HepG2 (cell line): ENCODE data around the gene CBY1. TPM values are rescaled to one million over a fixed set of nuclear protein-coding genes. Genes with fewer than 3 reads are reported as not detected.

Experiments
- ATAC-seq: fragments of 200-7000 bp; cut with Tn5 transposase; 3 replicates; pipeline ENCODE4 v1.9.1; 2020; ENCODE audit warnings: mild to moderate bottlenecking, moderate library complexity
- BruUV-seq: library from RNA; stranded (reverse); fragments of 400-500 nt; replicated peaks from 2 replicates; lab custom pipeline; 2021; lab: Mats Ljungman, UMichigan
- CTCF ChIA-PET: fragments of 300-600 bp; formaldehyde crosslinking; extraction: SDS; loops from one replicate; lab custom pipeline; 2021; ENCODE audit warnings: low total read pairs, inconsistent platforms, low intra/inter-chr PET ratio; lab: Yijun Ruan, JAX
- POLR2A ChIA-PET: fragments of 350-600 bp; sonication (Branson Sonifier 250); formaldehyde crosslinking; loops from one replicate; lab custom pipeline; 2020; ENCODE audit warnings: antibody characterized with exemption, inconsistent platforms; lab: Yijun Ruan, JAX
- DNase-seq: peaks from one replicate; pipeline ENCODE4 v3.0.0-alpha.2; 2015; ENCODE audit warnings: low spot score
- FAIRE-seq: peaks from 3 replicates; lab custom pipeline; 2011; peaks lifted over from hg19 to GRCh38; lab: Jason Lieb, UNC
- H2AFZ ChIP-seq: one replicate; pipeline ENCODE4 v1.6.1; 2011; ENCODE audit warnings: low read length, inconsistent platforms
- H3K27ac ChIP-seq: fragments of 300-600 bp; 3 replicates; pipeline ENCODE4 v1.8.0; 2011; ENCODE audit warnings: mixed run types, mild to moderate bottlenecking, mixed read lengths, low read length, inconsistent platforms; ENCODE audit not compliant: insufficient read depth; ENCODE audit errors: extremely low read length
- H3K27me3 ChIP-seq, 2 experiments: fragments of 200-600 bp in 1 of 2; 2 replicates in 1 of 2; 3 replicates in 1 of 2; pipeline versions ENCODE4 v1.6.0 to v1.8.0; 2011; ENCODE audit warnings: low read length in 2 of 2, mild to moderate bottlenecking in 2 of 2, moderate library complexity in 2 of 2, inconsistent platforms in 1 of 2; ENCODE audit not compliant: insufficient read depth in 2 of 2, control insufficient read depth in 1 of 2
- H3K36me3 ChIP-seq, 2 experiments: fragments of 200-600 bp in 1 of 2; replicated peaks in 1 of 2; 2 replicates in 1 of 2; 3 replicates in 1 of 2; pipeline versions ENCODE4 v1.5.1 to v1.8.0; 2011; ENCODE audit warnings: low read length in 2 of 2, inconsistent platforms in 1 of 2; ENCODE audit not compliant: insufficient read depth in 2 of 2, control insufficient read depth in 1 of 2
- H3K4me1 ChIP-seq: 2 replicates; pipeline ENCODE4 v1.5.1; 2012; ENCODE audit warnings: low read length, inconsistent platforms; ENCODE audit not compliant: insufficient read depth
- H3K4me2 ChIP-seq: 2 replicates; pipeline ENCODE4 v1.6.0; 2011; ENCODE audit warnings: low read depth, low read length, inconsistent platforms
- H3K4me3 ChIP-seq, 3 experiments: fragments of 200-600 bp in 1 of 3; sonication (generic), shearing (Covaris generic) in 1 of 3; replicated peaks in 1 of 3; 2 replicates each; pipeline ENCODE4 v1.5.1; 2011 to 2016; ENCODE audit warnings: low read length in 3 of 3, inconsistent platforms in 2 of 3, low read depth in 2 of 3, mild to moderate bottlenecking in 2 of 3, control low read depth in 1 of 3, mixed read lengths in 1 of 3; ENCODE audit not compliant: insufficient read depth in 1 of 3
- H3K79me2 ChIP-seq: one replicate; pipeline ENCODE4 v1.6.1; 2011; ENCODE audit warnings: low read length, inconsistent platforms; ENCODE audit not compliant: insufficient read depth
- H3K9ac ChIP-seq: 2 replicates; pipeline ENCODE4 v1.6.0; 2011; ENCODE audit warnings: mild to moderate bottlenecking, low read depth, low read length, inconsistent platforms; ENCODE audit not compliant: insufficient read depth
- H3K9me3 ChIP-seq: 2 replicates; pipeline ENCODE4 v1.5.1; 2012; ENCODE audit warnings: mild to moderate bottlenecking, low read length
- H4K20me1 ChIP-seq: 2 replicates; pipeline ENCODE4 v1.6.0; 2011; ENCODE audit warnings: inconsistent platforms, mild to moderate bottlenecking, low read length, moderate library complexity; ENCODE audit not compliant: insufficient read depth
- BRF2 ChIP-seq: sonication (generic); formaldehyde crosslinking; IDR thresholded peaks from 2 replicates; pipeline ENCODE4 v1.8.1; 2022; ENCODE audit warnings: mild to moderate bottlenecking, missing genetic modification reagents
- MEIS2 ChIP-seq: sonication (generic); formaldehyde crosslinking; IDR thresholded peaks from 2 replicates; pipeline ENCODE4 v1.9.0; 2021; ENCODE audit warnings: mild to moderate bottlenecking, missing genetic modification reagents
- NFYC ChIP-seq: IDR thresholded peaks from 2 replicates; pipeline ENCODE4 v1.6.1; 2016; ENCODE audit warnings: missing genetic modification reagents, missing compliant biosample characterization
- POLR2AphosphoS5 ChIP-seq: IDR thresholded peaks from 2 replicates; pipeline ENCODE4 v1.6.1; 2012; ENCODE audit warnings: low read depth, low read length
- RBM22 ChIP-seq: fragments of 200-400 bp; formaldehyde crosslinking; optimal IDR thresholded peaks from 2 replicates; pipeline ENCODE3; 2017; ENCODE audit warnings: mild to moderate bottlenecking, low read length, moderate library complexity
- U2AF2 ChIP-seq: fragments of 200-400 bp; formaldehyde crosslinking; IDR thresholded peaks from 2 replicates; pipeline ENCODE4 v1.6.1; 2017; ENCODE audit warnings: low read depth, mild to moderate bottlenecking, low read length
- ZBTB1 ChIP-seq: sonication (generic); formaldehyde crosslinking; IDR thresholded peaks from 2 replicates; pipeline ENCODE4 v1.4.0; 2020; ENCODE audit warnings: missing genetic modification reagents, borderline replicate concordance
- ZFP91 ChIP-seq: sonication (generic); formaldehyde crosslinking; IDR thresholded peaks from 2 replicates; pipeline ENCODE4 v1.9.0; 2022; ENCODE audit warnings: missing genetic modification reagents, mild to moderate bottlenecking, borderline replicate concordance
- ZNF124 ChIP-seq: sonication (generic); formaldehyde crosslinking; IDR thresholded peaks from 2 replicates; pipeline ENCODE4 v1.4.0; 2020; ENCODE audit warnings: missing genetic modification reagents
- WGBS: methylation state at CpG from one replicate; pipeline ENCODE4 v1.1.6; 2017; ENCODE audit warnings: low lambda C conversion rate; 5-methylcytosine and 5-hydroxymethylcytosine counted together
- in situ Hi-C: cut with HindIII; loops from 2 replicates; pipeline ENCODE4 v1.10.0; 2017; ENCODE audit warnings: low pct_unique_long_range_greater_than_20kb; ENCODE audit not compliant: extremely low pct_ligation_motif_present
- intact Hi-C: fragments of 100-400 bp; cut with micrococcal nuclease; formaldehyde crosslinking; loops from one replicate; pipeline ENCODE4 v1.10.0; 2022; ENCODE audit not compliant: unreplicated experiment
- polyA plus RNA-seq, 8 experiments: library from polyadenylated mRNA; depleted of rRNA in 3 of 8; stranded (reverse) in 7 of 8; unstranded in 1 of 8; fragments of >200 nt; fragmentation: Illumina TruSeq in 4 of 8; extraction: Trizol in 4 of 8; gene quantifications; 2 replicates each; pipeline versions ENCODE4 v1.2.1 to v1.2.3, GENCODE V29; 2011 to 2016; ENCODE audit warnings: low read depth in 4 of 8, missing spikeins in 1 of 8, mixed read lengths in 1 of 8; ENCODE audit not compliant: insufficient read depth in 1 of 8
- total RNA-seq, 5 experiments: library from RNA; depleted of rRNA; stranded (reverse); fragments of >200 nt; fragmentation: Illumina TruSeq; extraction: Trizol; gene quantifications; 2 replicates each; pipeline ENCODE4 v1.2.3, GENCODE V29; 2016; ENCODE audit warnings: low read depth in 1 of 5
- TF ChIP-seq, protein P1 (sequence below): sonication (generic); formaldehyde crosslinking; IDR thresholded peaks from 2 replicates; pipeline ENCODE4 v1.8.0; 2023; ENCODE audit warnings: mild to moderate bottlenecking, missing genetic modification reagents
- TF ChIP-seq, protein P2 (sequence below), 2 experiments: fragments of 450-650 bp in 1 of 2; sonication (generic) in 1 of 2; formaldehyde crosslinking; IDR thresholded peaks; 2 replicates each; pipeline versions ENCODE4 v1.5.0 to v1.8.0; 2020 to 2022; ENCODE audit warnings: mild to moderate bottlenecking in 1 of 2, missing genetic modification reagents in 1 of 2

Gene CBY1
- total and polyA plus RNA-seq, 2 of the 13 experiments (the other 11 are each of a cell fraction or from before 2014, with no cell fraction given): 19.7 to 20.3 TPM

DNA sequence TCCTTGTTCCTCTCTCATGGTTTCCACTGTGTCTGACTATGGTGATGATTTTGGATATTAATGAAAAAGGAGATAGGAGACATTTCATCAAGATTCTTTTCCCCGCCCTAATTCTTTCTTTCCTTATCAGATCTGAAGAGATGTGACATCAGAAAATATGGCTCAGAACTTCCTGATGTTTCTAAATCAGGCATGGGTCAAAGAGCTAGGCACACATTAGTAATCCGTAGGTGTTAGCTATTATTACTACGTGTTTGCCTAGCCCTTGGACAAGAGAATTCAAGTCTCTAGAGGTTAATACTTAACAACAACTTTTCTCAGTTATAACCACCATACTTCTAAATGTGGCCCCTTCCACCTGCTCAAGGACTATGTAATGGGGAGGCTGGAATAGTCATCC is 38.5 kb downstream of the CBY1 start:
- TF ChIP-seq ZBTB1 (CRISPR knock-in tag) (no peak), ZFP91 (no peak), ZNF124 (CRISPR knock-in tag) (no peak), U2AF2 (no peak), NFYC (CRISPR knock-in tag) (no peak), RBM22 (no peak), MEIS2 (CRISPR knock-in tag) (no peak), POLR2AphosphoS5 (no peak), BRF2 (CRISPR knock-in tag) (no peak)
- TF ChIP-seq, protein P1, sequence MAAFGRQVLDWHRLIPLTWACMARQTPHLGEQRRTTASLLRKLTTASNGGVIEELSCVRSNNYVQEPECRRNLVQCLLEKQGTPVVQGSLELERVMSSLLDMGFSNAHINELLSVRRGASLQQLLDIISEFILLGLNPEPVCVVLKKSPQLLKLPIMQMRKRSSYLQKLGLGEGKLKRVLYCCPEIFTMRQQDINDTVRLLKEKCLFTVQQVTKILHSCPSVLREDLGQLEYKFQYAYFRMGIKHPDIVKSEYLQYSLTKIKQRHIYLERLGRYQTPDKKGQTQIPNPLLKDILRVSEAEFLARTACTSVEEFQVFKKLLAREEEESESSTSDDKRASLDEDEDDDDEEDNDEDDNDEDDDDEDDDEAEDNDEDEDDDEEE (CRISPR knock-in tag): no peak
- TF ChIP-seq, protein P2, sequence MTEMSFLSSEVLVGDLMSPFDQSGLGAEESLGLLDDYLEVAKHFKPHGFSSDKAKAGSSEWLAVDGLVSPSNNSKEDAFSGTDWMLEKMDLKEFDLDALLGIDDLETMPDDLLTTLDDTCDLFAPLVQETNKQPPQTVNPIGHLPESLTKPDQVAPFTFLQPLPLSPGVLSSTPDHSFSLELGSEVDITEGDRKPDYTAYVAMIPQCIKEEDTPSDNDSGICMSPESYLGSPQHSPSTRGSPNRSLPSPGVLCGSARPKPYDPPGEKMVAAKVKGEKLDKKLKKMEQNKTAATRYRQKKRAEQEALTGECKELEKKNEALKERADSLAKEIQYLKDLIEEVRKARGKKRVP (CRISPR knock-in tag; IDR thresholded peaks at IDR 0.05): no peak
- WGBS: 95% methylated on average over 3 of the region's 3 CpGs
- Histone ChIP-seq H3K27me3 (no peaks in the 10 kb centered on the region; a peak in 1 of 5 replicates), H3K4me3 (no peak overlapping the region), H3K4me1 (peaks cover 69% of the 10 kb centered on the region), H2AFZ (no peak overlapping the region), H3K36me3 (peaks cover 0 to 3% of the 10 kb centered on the region in 2 experiments; a peak in 2 of 5 replicates), H3K4me2 (no peak overlapping the region), H3K9ac (no peak overlapping the region), H4K20me1 (peaks cover 5% of the 10 kb centered on the region; the same call in 1 of the 2 replicates), H3K9me3 (no peaks in the 10 kb centered on the region), H3K27ac (no peak overlapping the region), H3K79me2 (peaks cover 58% of the 10 kb centered on the region)
- POLR2A ChIA-PET: interaction anchor here (9.9 kb wide), 1 partner anchor 12 kb away, joined by 102 read pairs; the partner anchor contains the start of gene TOMM22
- in situ Hi-C loops: no loop called here
- intact Hi-C loops: no loop called here
- DNase-seq: no peak
- FAIRE-seq: no peak
- CTCF ChIA-PET: no interaction called here
- ATAC-seq: no peak
- BruUV-seq: no TSS peak
